H7 (cell line): ENCODE data around the gene STAT5B. TPM values are rescaled to one million over a fixed set of nuclear protein-coding genes. Genes with fewer than 3 reads are reported as not detected.
"Not testable (repeated sequence)": the region's sequence is repeated elsewhere in the genome, so short reads cannot be mapped to it uniquely, and the experiment has no call there.

Experiments used
- DNase-seq: peaks from one replicate; pipeline ENCODE4 v3.0.0; 2012
- H3K27me3 ChIP-seq: 2 replicates; pipeline ENCODE4 v1.6.0; 2011; ENCODE audit warnings: mild to moderate bottlenecking, low read length; ENCODE audit not compliant: control insufficient read depth, insufficient read depth
- H3K36me3 ChIP-seq: replicated peaks from 2 replicates; pipeline ENCODE4 v1.5.1; 2011; ENCODE audit warnings: low read length; ENCODE audit not compliant: control insufficient read depth, insufficient read depth
- H3K4me3 ChIP-seq: 2 replicates; pipeline ENCODE4 v1.5.1; 2011; ENCODE audit warnings: low read depth, mild to moderate bottlenecking, control low read depth, low read length, moderate library complexity; ENCODE audit not compliant: insufficient read depth
- total RNA-seq: library from RNA; depleted of rRNA; stranded (reverse); fragments of >200 nt; shearing (Covaris generic); gene quantifications from 2 replicates; pipeline ENCODE4 v1.2.3, GENCODE V29; 2014

STAT5B gene
- total RNA-seq, 1 experiment from 2014 or later: 30.7 TPM

DNA sequence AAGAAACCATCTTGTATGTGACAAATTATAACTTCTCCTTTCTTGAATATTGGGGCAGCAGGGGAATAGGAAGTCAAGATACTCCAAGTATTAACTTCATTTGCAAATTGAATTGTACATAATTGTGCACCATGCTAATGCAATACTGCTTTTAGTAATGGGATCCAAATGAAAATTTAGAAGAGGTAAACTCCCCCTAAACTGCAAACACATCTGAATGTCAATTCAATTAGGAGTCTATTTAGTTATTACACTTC lies 4.5 kb downstream of the STAT5B start:
- H3K36me3 ChIP-seq: no peaks in the 10 kb centered on the region
- no peaks in the 10 kb centered on the region for H3K27me3 ChIP-seq
- DNase-seq: no peak
- H3K4me3 ChIP-seq: no peak overlapping the region

- Histone ChIP-seq H3K27me3 (no peaks in the 10 kb centered on the region), H3K4me3 (no peak overlapping the region), H3K36me3 (no peaks in the 10 kb centered on the region)
- no peak for DNase-seq
Observed at GRCh38 chr17:42271006-42271778, 5.0 kb downstream of the STAT5B start.

DNA sequence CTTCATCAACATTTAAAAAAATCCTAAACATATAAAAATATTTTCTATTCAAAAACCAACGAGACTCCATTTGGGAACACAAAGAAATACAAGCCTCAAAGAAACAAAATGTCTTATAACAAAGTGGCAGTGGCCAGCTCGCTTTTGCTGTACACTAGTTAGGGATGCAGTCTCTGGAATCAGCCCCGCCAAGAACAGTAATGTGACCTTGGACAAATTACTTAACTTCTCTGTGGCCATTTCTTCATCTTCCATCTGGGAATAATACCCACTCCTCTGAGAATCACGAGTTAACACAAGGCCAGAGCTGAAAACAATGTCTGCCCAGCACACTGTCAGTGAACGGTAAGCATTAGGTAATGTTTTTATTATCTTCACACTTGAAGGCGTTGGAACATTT lies 5.6 kb downstream of the STAT5B start:
- no peaks in the 10 kb centered on the region for H3K27me3 ChIP-seq
- no peaks in the 10 kb centered on the region for H3K36me3 ChIP-seq
- H3K4me3 ChIP-seq: no peak overlapping the region
- no peak for DNase-seq

GRCh38 chr17:42270170-42270535 lies 6.0 kb downstream of the STAT5B start:
- no peak overlapping the region for H3K4me3 ChIP-seq
- no peaks in the 10 kb centered on the region for H3K27me3 ChIP-seq
- no peak for DNase-seq
- H3K36me3 ChIP-seq: no peaks in the 10 kb centered on the region

- DNase-seq: no peak
- no peaks in the 10 kb centered on the region for H3K27me3 ChIP-seq
- no peak overlapping the region for H3K4me3 ChIP-seq
- no peaks in the 10 kb centered on the region for H3K36me3 ChIP-seq
Observed at GRCh38 chr17:42268236-42268635, 8.0 kb downstream of the STAT5B start.

DNA sequence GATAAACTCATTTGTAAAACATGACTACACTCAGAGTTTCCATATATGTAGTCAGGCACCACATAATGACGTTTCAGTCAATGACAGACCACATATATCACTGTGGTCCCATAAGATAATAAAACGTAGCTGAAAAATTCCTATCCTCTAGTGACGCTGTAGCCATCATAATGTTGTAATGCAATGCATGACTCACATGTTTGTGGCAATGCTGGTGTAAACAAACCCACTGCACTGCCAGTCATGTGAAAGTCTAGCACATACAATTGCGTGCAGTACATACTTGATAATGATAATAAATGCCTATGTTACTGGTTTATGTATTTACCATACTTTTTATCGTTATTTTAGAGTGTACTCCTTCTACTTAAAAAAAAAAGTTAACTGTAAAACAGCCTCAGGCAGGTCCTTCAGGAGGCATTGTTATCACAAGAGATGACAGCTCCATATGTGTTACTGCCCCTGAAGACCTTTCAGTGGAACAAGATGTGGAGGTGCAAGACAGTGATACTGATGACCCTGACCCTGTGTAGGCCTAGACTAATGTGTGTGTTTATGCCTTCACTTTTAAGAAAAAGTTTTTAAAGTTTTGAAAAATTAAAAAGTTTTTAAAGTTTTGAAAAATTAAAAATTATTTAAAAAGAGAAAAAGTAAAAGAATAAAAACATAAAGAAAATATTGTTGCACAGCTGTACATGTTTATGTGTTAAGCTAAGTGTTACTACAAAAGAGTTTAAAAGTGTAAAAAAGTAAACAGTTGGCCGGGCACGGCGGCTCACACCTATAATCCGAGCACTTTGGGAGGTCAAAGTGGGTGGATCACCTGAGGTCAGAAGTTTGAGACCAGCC lies 9.0 kb downstream of the STAT5B start:
- H3K36me3 ChIP-seq: no peaks in the 10 kb centered on the region
- H3K4me3 ChIP-seq: no peak overlapping the region
- DNase-seq: no peak
- no peaks in the 10 kb centered on the region for H3K27me3 ChIP-seq

GRCh38 chr17:42266462-42266861 lies 9.7 kb downstream of the STAT5B start:
- no peak overlapping the region for H3K4me3 ChIP-seq
- H3K27me3 ChIP-seq: no peaks in the 10 kb centered on the region
- no peaks in the 10 kb centered on the region for H3K36me3 ChIP-seq
- DNase-seq: no peak

GRCh38 chr17:42264366-42264765 lies 11.8 kb downstream of the STAT5B start:
- H3K36me3 ChIP-seq, H3K27me3 ChIP-seq, DNase-seq, H3K4me3 ChIP-seq: not testable (repeated sequence)

DNA sequence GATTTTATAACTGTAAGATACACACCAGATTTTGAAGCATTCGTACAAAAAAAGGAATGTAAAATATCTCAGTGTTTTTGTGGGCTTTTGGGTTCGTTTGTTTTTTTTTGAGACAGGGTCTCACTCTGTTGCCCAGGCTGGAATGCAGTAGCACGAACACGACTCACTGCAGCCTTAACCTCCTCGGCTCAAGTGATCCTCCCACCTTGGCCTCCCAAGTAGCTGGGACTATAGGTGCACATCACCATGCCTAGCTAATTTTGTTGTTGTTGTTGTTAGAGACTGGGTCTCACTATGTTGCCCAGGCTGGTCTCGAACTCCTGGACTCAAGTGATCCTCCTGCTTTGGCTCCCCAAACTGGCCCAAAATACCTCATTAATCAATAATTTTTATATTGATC lies 15.9 kb downstream of the STAT5B start:
- no peak overlapping the region for H3K4me3 ChIP-seq
- no peaks in the 10 kb centered on the region for H3K36me3 ChIP-seq
- no peaks in the 10 kb centered on the region for H3K27me3 ChIP-seq
- DNase-seq: no peak

DNA sequence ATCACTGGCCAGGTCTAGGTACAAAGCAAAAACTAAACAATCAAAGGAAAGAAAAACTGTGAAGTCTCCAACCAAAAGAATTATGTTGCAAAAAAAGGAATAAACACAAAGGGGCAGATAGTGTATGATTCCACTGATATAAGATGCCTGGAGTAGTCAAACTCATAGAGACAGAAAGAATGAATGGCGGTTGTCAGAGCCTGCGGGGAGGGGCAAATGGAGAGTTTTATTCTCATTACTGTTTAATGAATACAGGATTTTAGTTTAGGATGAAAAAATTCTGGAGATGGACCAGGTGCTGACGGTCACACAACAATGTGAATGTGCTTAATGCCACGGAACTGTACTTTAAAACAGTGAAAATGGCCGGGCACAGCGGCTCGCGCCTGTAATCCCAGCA lies 20.7 kb downstream of the STAT5B start:
- Histone ChIP-seq H3K36me3 (no peaks in the 10 kb centered on the region), H3K27me3 (no peaks in the 10 kb centered on the region), H3K4me3 (no peak overlapping the region)
- DNase-seq: no peak

GRCh38 chr17:42253578-42253977 lies 22.6 kb downstream of the STAT5B start:
- no peaks in the 10 kb centered on the region for H3K27me3 ChIP-seq
- H3K36me3 ChIP-seq: no peaks in the 10 kb centered on the region
- no peak for DNase-seq
- H3K4me3 ChIP-seq: no peak overlapping the region

DNA sequence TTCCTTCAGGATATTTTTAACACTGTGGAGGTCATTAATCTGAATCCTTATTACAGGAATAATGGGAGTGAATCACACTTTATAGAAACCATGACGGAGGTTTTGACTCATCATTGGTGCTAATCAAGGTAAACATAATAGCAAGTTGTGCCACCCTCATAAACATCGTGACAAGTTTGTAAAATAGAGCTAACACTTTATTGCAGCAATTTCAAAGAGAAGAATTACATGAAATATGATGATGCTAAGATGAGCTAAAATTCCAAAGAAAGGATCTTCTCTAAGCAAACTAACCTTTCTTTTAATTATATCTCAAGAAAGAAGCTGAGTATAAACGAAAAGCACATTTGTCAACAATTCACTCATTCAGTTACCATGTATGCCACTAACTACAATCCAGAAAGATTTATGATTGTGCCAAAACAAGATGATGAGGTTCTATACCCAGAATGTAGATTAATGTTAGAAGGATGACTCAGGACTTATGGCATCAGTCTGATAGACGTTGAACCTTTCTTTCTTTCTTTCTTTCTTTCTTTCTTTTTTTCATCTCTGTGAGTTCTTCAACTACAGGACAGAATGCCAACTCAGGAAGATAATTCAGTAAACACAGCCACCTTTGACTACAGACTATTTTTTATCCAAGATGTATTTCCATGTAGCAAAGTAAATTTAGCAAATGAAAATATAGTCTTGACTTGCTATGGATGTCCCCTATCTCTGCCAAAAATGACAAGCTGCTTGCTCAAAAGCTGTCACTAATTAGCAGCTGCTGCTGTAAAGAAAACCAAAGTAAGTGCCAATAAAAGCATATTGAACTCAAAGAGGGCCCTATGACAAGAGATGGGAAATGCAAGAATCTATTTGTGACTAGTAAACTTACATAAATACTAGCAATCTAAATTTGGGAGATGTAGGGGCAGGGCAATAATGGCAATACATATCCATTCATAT lies 23.3 kb downstream of the STAT5B start:
- no peaks in the 10 kb centered on the region for H3K27me3 ChIP-seq
- H3K4me3 ChIP-seq: no peak overlapping the region
- no peak for DNase-seq

DNA sequence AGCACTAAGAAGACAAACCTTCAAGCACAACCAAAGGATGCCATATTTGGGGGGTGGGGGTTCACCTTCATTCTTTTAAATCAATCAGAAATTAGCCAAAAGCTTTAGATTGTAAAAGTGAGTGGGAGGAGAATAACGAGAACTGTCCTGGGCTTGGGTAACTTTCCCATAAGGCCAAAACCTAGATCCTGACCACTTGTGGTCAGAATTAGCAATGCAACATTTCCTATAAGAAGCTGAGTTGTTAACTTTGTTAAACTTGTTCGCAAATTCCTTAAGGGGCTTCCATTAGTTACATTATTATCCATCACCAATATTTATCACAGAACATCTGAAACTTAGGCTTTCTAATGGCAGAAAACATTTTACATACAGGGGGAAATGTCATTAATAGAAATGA lies 25.1 kb downstream of the STAT5B start:
- H3K4me3 ChIP-seq: no peak overlapping the region
- no peaks in the 10 kb centered on the region for H3K27me3 ChIP-seq
- DNase-seq: no peak
- H3K36me3 ChIP-seq: no peaks in the 10 kb centered on the region

More for the DNA sequence above, 23.3 kb downstream of the STAT5B start:
- no peaks in the 10 kb centered on the region for H3K36me3 ChIP-seq

GRCh38 chr17:42249681-42250446 lies 26.3 kb downstream of the STAT5B start:
- no peak for DNase-seq
- Histone ChIP-seq H3K36me3 (no peaks in the 10 kb centered on the region), H3K4me3 (no peak overlapping the region), H3K27me3 (no peaks in the 10 kb centered on the region)
